Adrenal gland (tissue), 5 donors: ENCODE data around the gene MINDY3.

Experiments used
- CTCF ChIP-seq, 6 experiments: fragments of 450-650 bp in 4 of 6; fragments of 200-600 bp in 2 of 6; sonication (generic) in 1 of 6; IDR thresholded peaks; 1 replicate in 5 of 6; 2 replicates in 1 of 6; pipeline versions ENCODE4 v1.5.1 to v1.8.0; 2016 to 2021; ENCODE audit warnings: antibody characterized with exemption in 6 of 6, mild to moderate bottlenecking in 2 of 6, moderate library complexity in 1 of 6
- POLR2A ChIP-seq, 2 donors: fragments of 450-650 bp; IDR thresholded peaks; one replicate each; pipeline ENCODE4 v1.6.1; 2017; ENCODE audit warnings: antibody characterized with exemption in 2 of 2, mild to moderate bottlenecking in 2 of 2, moderate library complexity in 1 of 2
- donor health status: DM: no; HTN: no; CAD: no.

- TF ChIP-seq CTCF (IDR thresholded peaks at IDR 0.05) (no peak), POLR2A (IDR thresholded peaks at IDR 0.05) (no peak)
These were observed 17.6 kb downstream of the MINDY3 start for GRCh38 chr10:15842556-15843169.
